GM19438 (cell line): ENCODE data around the gene ASAP3.
"Not testable (repeated sequence)": the region's sequence is repeated elsewhere in the genome, so short reads cannot be mapped to it uniquely, and the experiment has no call there.

Experiments
- ATAC-seq: cut with Tn5 transposase; IDR thresholded peaks from one replicate; pipeline ENCODE4 v1.9.1; 2021; ENCODE audit warnings: low read depth; ENCODE audit not compliant: unreplicated experiment

Gene ASAP3

DNA sequence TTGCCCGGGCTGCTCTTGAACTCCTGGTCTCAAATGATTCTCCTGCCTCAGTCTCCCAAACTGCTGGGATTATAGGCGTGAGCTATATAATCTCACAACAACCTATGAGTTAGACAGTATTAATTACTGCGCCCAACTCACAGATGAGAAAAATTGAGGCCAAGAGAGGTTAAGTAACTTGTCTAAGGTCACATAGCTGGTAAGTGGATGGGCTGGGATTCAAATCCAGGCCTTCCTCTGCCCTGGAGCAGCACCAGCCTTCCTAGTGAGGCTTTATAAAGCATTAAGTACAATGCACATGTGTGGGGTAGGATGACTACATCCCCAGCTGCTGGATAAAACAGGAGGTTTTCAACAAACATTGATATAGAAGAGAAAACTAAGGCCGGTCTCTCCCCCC, 31.9 kb upstream of the ASAP3 start:
- ATAC-seq: no peak

DNA sequence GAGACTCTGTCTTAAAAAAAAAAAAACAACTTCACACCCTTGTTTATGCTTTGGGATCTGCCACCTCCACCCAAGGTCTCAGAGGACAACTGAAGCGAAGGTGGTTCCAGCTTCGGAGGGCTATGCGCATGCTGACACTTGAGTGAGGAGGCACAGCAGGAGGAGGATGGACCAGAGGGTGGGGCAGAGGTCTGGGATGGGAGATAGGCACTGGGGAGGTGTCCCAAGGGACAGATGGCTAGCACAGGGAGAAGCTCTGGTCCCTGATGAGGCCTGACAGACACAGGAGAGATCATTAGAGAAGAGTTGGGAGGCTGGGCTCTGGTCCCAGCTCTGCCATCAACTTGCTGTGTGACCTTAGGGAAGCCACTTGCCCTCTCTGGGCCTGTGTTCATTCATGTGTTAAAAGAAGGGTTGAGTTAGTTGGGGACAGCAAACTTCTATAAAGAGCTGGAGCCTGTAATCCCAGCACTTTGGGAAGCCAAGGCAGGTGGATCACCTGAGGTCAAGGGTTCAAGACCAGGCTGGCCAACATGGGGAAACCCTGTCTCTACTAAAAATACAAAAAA, 30.2 kb upstream of the ASAP3 start:
- no peak for ATAC-seq

DNA sequence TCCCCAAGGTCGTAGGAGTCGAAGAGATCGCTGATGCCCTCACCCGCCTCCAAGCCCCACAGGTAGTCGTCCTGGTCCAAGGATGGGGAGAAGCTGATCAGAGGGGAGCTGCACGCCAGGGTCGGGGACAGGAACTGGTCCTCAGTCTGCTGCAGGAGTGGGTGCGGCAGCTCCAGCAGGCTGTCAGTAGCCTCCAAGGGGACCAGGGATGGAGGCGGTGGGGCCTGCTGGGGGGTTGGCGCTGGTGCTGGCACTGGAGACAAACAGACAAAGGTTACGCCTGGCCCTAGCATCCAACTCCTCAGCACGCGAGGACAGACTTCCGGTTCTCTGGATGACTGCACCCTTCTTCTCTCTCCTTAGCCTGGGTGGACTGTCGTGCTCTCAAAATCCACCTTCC, 25.9 kb upstream of the ASAP3 start:
- ATAC-seq: no peak

DNA sequence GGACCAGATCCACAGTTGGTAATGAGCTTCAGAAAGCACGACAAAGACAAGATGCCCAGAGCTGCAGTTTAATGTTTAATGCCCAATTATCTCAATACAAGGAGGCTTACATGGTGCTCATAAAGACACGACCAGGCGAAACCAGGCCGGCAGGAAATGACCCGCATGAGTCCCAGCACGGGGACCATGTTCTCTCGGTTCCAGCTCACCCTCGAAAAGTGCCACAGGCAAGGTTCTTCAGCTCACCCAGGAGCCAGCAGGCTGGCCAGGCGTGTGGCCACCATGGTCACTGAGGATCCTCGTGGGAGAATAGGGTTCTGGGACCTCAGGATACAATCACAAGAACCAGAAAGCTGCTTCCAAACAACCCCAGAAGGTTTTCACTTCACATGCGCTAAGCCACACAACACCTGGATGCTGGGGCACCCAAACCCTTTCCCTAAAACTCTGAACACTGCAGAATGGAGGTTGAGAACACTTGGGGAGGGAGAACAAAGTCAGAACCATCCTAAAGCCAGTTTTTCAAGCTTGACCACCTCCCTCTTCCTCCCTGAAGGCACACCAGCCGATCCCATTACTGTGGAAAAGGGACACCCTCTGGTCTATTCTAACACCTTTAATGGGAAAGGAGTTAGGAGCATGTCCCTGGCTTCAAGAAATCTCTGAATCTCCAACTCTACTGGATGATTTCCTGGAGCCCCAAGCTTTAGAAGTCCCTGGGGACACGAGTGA, 22.6 kb upstream of the ASAP3 start:
- no peak for ATAC-seq

DNA sequence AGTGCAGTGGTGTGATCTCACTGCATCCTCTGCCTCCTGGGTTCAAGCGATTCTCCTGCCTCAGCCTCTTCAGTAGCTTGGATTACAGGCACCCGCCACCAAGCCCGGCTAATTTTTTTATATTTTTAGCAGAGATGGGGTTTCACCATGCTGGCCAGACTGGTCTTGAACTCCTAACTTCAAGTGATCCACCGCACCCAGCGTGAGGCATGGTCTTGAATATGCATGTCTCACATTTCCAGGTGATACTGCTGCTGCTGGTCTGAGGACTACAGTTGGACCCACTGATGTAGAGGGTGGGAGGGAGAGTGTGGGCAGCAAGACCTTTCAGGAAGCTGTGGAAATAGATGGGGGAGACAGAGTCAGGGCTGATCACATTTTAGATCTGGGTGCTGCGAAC, 21.9 kb upstream of the ASAP3 start:
- no peak for ATAC-seq

DNA sequence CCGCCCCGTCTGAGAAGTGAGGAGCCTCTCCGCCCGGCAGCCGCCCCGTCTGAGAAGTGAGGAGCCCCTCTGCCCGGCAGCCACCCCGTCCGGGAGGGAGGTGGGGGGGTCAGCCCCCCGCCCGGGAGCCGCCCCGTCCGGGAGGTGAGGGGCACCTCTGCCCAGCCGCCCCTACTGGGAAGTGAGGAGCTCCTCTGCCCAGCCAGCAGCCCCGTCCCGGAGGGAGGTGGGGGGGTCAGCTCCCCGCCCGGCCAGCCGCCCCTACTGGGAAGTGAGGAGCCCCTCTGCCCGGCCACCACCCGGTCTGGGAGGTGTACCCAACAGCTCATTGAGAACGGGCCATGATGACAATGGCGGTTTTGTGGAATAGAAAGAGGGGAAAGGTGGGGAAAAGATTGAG, 20.2 kb upstream of the ASAP3 start:
- ATAC-seq: not testable (repeated sequence)

DNA sequence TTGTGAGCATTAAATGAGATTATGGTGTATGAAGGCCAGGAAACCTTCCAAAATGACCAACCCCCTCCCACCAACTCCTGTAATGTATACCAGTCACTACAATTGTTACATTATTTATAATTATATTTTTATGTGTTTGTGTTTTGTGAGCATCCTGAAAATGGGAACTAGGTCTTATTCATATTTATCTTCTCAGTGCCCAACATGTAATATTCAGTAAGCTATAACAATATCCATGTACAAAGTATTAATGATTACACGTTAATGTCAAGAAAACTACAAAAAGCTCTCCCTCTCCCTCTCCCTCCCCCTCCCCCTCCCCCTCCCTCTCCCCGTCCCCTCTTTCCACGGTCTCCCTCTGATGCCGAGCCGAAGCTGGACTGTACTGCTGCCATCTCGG, 19.0 kb upstream of the ASAP3 start:
- ATAC-seq: no peak

DNA sequence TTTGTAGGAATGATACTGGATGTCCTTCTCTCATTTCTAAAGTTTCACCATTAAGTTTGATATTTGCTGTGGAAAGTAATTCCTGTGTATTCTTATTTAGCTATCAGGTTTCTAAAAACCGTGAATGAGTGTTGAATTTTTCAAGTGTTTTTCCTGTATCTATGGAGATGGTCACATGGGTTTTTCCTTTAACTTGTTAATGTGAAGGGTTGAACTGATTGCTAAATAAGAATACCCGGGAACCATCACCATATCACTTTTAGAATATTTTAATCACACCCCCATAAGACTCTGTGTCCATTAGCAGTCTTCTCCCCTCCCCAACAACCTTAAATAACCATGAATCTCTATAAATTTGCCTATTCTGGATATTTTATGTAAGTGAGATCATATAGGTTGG, 16.5 kb upstream of the ASAP3 start:
- ATAC-seq: no peak

DNA sequence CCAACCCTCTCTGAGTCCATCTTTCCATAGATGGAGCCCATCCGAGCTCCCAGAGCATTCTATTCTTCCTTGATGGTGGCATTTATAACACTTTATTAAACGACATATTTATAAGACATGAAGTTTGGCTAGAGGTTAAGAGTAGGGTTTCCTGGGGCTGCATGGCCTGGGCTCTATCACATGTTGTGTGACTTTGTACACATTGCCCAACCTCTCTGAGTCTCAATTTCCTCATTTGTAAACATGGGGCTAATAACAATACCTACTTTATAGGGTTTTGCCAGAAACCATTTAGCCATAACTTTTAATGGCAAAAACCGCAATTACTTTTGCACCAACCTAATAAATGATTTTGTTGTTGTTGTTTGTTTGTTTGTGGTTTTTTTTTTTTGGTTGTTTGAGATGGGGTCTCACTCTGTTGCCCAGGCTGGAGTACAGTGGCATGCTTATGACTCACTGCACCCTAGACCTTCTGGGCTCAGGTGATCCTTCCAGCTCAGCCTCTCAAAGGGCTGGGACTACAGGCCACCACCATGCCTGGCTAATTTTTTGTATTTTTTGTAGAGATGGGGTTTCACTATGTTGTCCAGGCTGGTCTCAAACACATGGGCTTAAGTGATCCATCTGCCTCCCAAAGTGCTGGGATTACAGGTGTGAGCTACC, 13.9 kb upstream of the ASAP3 start:
- no peak for ATAC-seq

DNA sequence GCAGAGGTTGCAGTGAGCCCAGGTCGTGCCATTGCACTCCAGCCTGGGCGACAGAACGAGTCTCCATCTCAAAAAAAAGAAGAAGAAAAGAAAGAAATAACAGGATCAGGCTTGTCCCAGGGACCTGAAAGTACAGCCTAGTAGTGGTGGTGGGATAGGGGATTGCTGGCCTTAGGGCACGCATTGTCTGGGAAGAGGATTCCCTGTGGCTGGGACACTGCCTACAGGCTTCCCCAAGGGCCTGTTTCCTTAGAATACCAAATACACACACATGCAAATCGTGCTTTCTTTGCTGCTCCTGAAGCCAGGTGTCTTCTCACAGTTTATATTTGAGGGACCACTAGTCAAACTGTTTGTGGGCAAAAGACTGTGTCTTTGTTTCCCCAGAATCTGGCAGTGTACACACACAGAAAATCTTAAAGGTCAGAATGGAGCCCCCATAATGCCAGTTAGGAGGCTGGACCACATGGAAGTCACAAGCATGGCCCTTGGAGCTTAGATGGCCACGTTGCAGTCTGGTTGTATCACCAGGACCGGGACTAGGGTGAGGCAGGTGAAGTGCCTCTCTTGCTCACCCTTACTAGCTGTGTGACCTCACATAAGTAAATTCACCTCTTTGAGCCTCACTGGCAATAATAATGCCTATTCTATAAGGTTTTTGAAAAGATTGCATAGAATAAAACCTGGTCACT, 12.7 kb upstream of the ASAP3 start:
- ATAC-seq: no peak

DNA sequence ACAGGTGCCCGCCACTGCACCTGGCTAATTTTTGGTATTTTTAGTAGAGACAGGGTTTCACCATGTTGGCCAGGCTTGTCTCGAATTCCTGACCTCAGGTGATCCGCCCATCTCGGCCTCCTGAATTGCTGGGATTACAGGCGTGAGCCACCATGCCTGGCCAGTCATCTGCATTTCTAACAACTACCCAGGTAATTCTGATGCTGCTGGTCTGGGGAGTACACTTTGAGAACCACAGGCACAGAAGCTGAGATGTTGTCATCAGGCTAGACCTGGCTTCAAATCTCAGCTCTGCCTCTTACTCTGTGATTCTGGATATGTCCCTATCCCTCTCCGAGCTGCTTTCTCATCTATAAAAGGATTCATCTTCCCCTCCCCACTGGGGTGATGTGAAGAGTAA, 10.9 kb upstream of the ASAP3 start:
- not testable (repeated sequence) for ATAC-seq

DNA sequence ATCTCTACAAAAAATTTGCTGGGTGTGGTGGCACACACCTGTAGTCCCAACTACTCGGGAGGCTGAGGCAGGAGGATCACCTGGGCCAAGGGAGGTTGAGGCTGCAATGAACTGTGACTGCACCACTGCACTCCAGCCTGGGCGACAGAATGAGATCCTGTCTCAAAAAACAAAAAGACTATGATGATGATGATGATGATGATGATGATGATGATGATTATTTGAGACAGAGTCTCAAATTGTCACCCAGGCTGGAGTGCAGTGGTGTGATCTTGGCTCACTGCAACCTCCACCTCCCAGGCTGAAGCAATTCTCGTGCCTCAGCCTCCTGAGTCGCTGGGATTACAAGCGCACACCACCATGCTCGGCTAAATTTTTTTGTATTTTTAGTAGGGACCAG, 8.8 kb upstream of the ASAP3 start:
- ATAC-seq: not testable (repeated sequence)

DNA sequence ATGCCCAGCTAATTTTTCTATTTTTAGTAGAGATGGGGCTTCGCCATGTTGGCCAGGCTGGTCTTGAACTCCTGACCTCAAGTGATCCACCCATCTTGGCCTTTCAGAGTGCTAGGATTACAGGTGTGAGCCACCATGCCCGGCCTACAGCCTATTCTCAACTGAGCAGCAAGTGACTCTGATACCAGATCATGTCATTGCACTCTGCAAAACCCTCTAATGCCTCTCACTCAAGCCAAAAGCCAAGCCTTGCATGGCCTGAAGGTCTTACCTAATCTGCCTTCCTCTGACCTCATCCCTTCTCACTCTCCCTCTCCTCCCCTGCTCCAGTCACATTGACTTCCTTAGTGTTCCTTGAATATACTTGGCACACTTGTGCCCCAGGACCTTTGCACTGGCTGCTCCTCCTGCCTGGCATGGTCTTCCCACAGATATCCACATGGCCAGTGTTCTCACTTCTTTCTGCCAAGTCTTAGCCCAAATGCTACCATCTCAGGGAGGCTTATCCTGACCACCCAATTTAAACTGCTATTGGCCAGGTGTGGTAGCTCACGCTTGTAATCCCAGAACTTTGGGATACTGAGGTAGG, 8.2 kb upstream of the ASAP3 start:
- ATAC-seq: no peak

DNA sequence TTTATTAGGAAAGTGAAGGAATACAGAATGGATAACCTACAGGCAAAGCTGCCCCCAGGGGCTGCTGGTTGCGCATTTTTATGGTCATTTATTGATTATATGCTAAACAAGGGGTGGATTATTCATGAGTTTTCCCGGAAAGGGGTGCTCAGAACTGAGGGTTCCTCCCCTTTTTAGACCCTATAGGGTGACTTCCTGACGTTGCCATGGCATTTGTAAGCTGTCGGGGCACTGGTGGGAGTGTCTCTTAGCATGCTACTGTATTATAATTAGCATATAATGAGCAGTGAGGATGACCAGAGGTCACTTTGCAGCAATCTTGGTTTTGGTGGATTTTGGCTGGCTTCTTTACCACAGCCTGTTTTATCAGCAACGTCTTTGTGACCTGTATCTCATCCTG, 5.9 kb upstream of the ASAP3 start:
- ATAC-seq: no peak

DNA sequence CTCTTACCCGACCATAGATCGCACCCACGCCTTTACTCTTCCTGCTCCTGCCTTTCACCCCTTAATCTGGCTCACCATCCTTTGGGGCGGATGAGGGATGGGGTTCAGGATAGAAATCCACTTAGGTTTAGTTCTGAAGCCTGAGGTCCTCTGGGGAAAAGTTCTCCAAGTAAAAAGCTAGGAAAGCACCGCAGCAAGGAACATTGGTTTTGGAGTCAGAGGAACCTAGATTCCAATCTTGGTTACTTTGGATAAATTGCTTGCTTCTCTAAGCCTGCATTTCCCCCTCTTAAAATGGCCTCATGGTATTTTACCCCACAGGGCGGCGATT, 988 bp upstream of the ASAP3 start:
- no peak for ATAC-seq

DNA sequence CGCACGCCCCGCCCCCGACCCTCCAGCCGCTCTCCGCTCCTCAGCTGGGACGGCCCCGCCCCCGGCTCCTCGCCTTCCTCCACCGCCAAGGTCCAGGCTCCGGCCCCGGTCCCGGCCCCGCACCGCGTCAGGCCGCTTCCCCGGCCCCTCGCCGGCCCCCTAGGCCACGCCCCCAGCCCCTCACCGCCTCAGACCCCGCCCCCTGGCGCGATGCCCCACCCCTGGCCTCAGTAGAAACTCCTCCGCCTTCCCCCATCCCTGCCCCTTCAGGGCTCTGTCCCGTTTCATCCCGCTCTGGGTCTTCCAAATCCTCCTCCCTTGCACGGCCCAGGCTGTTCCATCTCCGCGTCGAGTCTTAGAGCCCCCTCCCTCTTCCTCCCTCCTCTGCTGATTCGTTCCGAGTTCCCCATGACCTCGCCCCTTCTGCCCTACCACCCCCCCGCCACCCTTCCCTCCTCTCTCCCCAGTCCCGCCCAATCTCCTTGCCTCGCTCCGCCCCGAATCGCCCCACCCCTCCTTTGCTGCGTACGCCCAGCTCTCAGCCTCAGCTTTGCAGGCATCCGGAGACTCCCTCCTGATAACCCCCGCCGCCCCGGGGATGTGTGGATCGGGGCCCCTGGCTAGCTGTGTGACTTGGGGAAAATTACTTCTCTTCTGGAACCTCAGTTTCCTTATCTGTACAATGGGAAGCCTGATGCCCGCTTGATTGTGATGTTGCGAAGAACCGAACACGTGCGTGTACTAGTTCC, 448 bp upstream of the ASAP3 start:
- ATAC-seq: no peak

DNA sequence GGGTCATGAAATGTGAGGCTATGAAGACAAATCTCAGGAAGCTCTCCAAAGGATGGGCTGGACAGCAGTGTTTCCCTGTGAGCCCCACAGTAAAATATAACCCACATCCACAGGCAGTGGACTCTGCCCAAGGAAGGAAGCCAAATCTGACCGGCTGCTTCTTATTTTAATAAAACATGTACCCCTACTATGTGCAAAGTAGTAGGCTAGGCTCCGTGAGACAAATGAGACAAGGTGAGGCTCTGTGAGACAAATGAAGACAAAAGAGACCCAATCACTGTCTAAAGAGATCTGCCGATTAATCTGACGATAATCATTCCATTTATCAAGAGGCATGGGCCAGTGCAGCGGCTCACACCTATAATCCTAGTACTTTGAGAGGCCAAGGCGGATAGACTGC, 2.1 kb downstream of the ASAP3 start:
- no peak for ATAC-seq

DNA sequence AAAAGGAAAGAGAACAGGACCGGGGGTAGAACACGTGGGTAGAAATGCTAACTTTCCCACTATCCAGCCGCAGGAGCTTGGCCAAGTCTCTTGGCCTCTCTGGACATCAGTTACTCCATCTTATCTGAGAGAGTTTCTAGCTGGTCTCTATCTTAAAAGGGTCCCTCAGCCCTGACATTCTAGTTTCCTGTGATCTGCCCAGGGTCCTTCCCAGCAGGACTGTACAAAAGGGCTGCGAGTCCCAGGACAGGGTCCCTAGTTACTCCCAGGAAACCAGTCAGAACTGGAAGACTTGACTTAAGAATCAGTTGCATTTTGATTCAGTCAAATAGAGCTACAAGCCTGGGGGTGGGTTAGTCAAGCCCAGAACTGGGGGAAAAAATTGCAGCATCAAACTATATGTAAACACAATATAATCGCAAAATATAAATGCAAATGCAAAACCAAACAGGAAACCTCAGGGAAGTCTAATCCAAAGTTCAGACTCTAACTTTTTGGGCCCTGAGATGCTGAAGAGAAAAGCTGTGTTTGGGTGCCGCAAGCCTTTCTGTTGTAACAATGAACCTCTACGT, 2.9 kb downstream of the ASAP3 start:
- no peak for ATAC-seq

DNA sequence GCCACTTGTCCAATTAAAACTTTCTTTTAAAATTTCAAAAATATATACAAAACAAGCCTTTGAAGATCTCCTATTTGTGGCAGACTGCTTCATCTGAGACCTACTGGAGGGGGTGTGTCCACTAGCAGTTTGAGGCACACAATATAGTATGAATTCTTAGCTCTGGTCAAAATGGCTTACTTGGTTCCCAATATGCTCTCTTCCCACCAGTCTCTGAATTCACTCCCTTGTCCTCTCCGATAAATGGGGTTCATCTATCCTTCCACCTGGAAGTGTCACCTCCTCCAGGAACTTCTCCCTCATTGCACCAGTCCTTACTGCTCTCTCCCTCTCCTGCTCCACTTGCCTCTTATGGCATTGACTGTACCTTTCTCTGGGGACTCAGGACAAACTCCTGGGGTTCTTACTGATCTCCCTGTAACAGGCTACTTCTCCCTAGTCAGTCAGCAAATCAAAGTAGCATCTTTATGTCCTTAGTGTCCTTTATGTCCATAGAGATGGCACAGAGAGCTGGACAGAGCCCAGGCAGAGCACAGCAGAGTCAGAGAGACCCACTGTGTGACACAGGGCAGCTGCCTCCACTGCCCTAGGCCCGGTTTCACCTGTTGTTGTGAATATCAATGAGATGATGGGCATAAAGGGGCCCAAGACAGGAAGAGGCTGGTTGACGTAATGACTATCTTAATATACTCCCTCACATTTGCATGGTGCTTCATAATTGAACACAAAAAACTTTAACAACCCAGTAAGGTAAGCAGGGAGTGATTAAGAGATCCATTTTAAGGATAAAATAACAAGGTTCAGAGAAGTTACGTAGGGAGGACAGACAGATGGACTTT, 3.6 kb downstream of the ASAP3 start:
- ATAC-seq: no peak

DNA sequence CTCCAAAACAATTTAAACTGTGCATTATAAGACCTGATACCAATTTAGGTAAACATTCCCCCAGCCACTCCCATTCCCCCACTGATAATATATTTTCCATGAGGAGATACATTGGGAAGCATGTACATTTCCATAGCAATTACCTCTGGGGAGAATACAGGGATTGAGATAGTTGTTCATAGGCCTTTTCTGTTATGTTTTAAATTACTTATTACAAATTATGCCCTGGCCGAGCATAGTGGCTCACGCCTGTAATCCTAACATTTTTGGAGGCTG, 4.4 kb downstream of the ASAP3 start:
- ATAC-seq: no peak
